Measurements from ENCODE around the gene SFTPA1.
A peak's percentile ranks its signal among the peaks of the same experiment; 100 is the strongest.
"Not testable (repeated sequence)": the region's sequence is repeated elsewhere in the genome, so short reads cannot be mapped to it uniquely, and the experiment has no call there.

The SFTPA1 gene

GRCh38 chr10:79610601-79611191, at the start of gene SFTPA1:
TSS of gene SFTPA1 (plus strand) at chr10:79610939. CDS start at chr10:79611826, 887 bp downstream.
- DNase-seq (ENCODE audit: low read depth): no peak

- no peak for DNase-seq (ENCODE audit: low read depth)
Measured at GRCh38 chr10:79561257-79561656, 49.5 kb upstream of the SFTPA1 start.

GRCh38 chr10:79562135-79562756, 48.5 kb upstream of the SFTPA1 start:
- peak; percentile 37 for DNase-seq (ENCODE audit: low read depth)

GRCh38 chr10:79563426-79563825, 47.3 kb upstream of the SFTPA1 start:
- no peak for DNase-seq (ENCODE audit: low read depth)

GRCh38 chr10:79570624-79571023, 40.1 kb upstream of the SFTPA1 start:
- not testable (repeated sequence) for DNase-seq (ENCODE audit: low read depth)

- no peak for DNase-seq (ENCODE audit: low read depth)
Measured at GRCh38 chr10:79579361-79579760, 31.4 kb upstream of the SFTPA1 start.

GRCh38 chr10:79581044-79581443, 29.7 kb upstream of the SFTPA1 start:
- no peak for DNase-seq (ENCODE audit: low read depth)

- DNase-seq (ENCODE audit: low read depth): no peak
Measured at GRCh38 chr10:79582096-79582495, 28.6 kb upstream of the SFTPA1 start.

GRCh38 chr10:79582954-79583353, 27.8 kb upstream of the SFTPA1 start:
- DNase-seq (ENCODE audit: low read depth): not testable (repeated sequence)

- no peak for DNase-seq (ENCODE audit: low read depth)
Measured at GRCh38 chr10:79583488-79584024, 27.2 kb upstream of the SFTPA1 start.

- no peak for DNase-seq (ENCODE audit: low read depth)
Measured at GRCh38 chr10:79585870-79586527, 24.7 kb upstream of the SFTPA1 start.

GRCh38 chr10:79586933-79587332, 23.8 kb upstream of the SFTPA1 start:
- DNase-seq (ENCODE audit: low read depth): no peak

GRCh38 chr10:79588800-79589199, 21.9 kb upstream of the SFTPA1 start:
- no peak for DNase-seq (ENCODE audit: low read depth)

- DNase-seq (ENCODE audit: low read depth): no peak
Measured at GRCh38 chr10:79593377-79593776, 17.4 kb upstream of the SFTPA1 start.

GRCh38 chr10:79594565-79594964, 16.2 kb upstream of the SFTPA1 start:
- not testable (repeated sequence) for DNase-seq (ENCODE audit: low read depth)

GRCh38 chr10:79595510-79595909, 15.2 kb upstream of the SFTPA1 start:
- no peak for DNase-seq (ENCODE audit: low read depth)

GRCh38 chr10:79599644-79600043, 11.1 kb upstream of the SFTPA1 start:
- DNase-seq (ENCODE audit: low read depth): not testable (repeated sequence)

GRCh38 chr10:79601939-79602338, 8.8 kb upstream of the SFTPA1 start:
- DNase-seq (ENCODE audit: low read depth): no peak

- no peak for DNase-seq (ENCODE audit: low read depth)
Measured at GRCh38 chr10:79602953-79603352, 7.8 kb upstream of the SFTPA1 start.

- DNase-seq (ENCODE audit: low read depth): no peak
Measured at GRCh38 chr10:79604294-79604693, 6.4 kb upstream of the SFTPA1 start.

- DNase-seq (ENCODE audit: low read depth): no peak
Measured at GRCh38 chr10:79605308-79605707, 5.4 kb upstream of the SFTPA1 start.

- no peak for DNase-seq (ENCODE audit: low read depth)
Measured at GRCh38 chr10:79608505-79609375, 2.0 kb upstream of the SFTPA1 start.
